ENCODE data around the gene CFAP99. TPM values are rescaled to one million over a fixed set of nuclear protein-coding genes. Genes with fewer than 3 reads are reported as not detected.

The CFAP99 gene
- total and polyA plus RNA-seq, 2 experiments from 2014 or later: not detected

GRCh38 chr4:2445571-2445970 lies 26.8 kb downstream of the CFAP99 start:
- H3K4me1 ChIP-seq (ENCODE audit: insufficient read depth): no peaks in the 10 kb centered on the region
- H3F3A ChIP-seq (replicated peaks; ENCODE audit: low read depth): no peaks in the 10 kb centered on the region
- no peaks in the 10 kb centered on the region for H3K79me2 ChIP-seq (replicated peaks; ENCODE audit: insufficient read depth)
- no peaks in the 10 kb centered on the region for H3K27me3 ChIP-seq (ENCODE audit: insufficient read depth)
- Mint-ChIP-seq H3K27ac (no peak overlapping the region), H3K9me3 (no peaks in the 10 kb centered on the region), H3K4me3 (no peak overlapping the region), H3K4me1 (peaks cover 2% of the 10 kb centered on the region; the same call in 2 of the 3 replicates), H3K27me3 (ENCODE audit: insufficient read depth, low read depth, poor library complexity) (peaks cover 4% of the 10 kb centered on the region), H3K36me3 (ENCODE audit: low read depth) (no peaks in the 10 kb centered on the region)
- H3K9me2 ChIP-seq (ENCODE audit: insufficient read depth): peaks cover 13% of the 10 kb centered on the region; the same call in 1 of the 2 replicates
- no peak overlapping the region for H3K27ac ChIP-seq (ENCODE audit: low read depth)
- no peaks in the 10 kb centered on the region for H3K36me3 ChIP-seq (ENCODE audit: insufficient read depth)
- H3K4me2 ChIP-seq: no peak overlapping the region
- no peak overlapping the region for H3K4me3 ChIP-seq
- no peak for DNase-seq (ENCODE audit: low spot score)
- no peak for ATAC-seq
- H4K20me1 ChIP-seq (replicated peaks; ENCODE audit: insufficient read depth): no peaks in the 10 kb centered on the region
- no peak for TF ChIP-seq CTCF (conservative IDR thresholded peaks at IDR 0.05; ENCODE audit: low read depth in 2 of 2)
- no peak for TF ChIP-seq EZH2phosphoT487 (IDR thresholded peaks at IDR 0.05; ENCODE audit: unreplicated experiment)
- no peak for TF ChIP-seq ZNF331 (CRISPR knock-in tag; IDR thresholded peaks at IDR 0.05; ENCODE audit: low read depth)
- no peak for TF ChIP-seq JUNB (IDR thresholded peaks at IDR 0.05; ENCODE audit: unreplicated experiment)
- no peak for TF ChIP-seq NANOG (IDR thresholded peaks at IDR 0.05; ENCODE audit: borderline replicate concordance)
- TF ChIP-seq STAT1 (IDR thresholded peaks at IDR 0.05; ENCODE audit: unreplicated experiment): no peak
- no peak for TF ChIP-seq POLR2AphosphoS5 (IDR thresholded peaks at IDR 0.05; ENCODE audit: low read depth)
- TF ChIP-seq CREB1 (CRISPR knock-in tag; IDR thresholded peaks at IDR 0.05; ENCODE audit: low read depth): no peak
- TF ChIP-seq, protein P1, sequence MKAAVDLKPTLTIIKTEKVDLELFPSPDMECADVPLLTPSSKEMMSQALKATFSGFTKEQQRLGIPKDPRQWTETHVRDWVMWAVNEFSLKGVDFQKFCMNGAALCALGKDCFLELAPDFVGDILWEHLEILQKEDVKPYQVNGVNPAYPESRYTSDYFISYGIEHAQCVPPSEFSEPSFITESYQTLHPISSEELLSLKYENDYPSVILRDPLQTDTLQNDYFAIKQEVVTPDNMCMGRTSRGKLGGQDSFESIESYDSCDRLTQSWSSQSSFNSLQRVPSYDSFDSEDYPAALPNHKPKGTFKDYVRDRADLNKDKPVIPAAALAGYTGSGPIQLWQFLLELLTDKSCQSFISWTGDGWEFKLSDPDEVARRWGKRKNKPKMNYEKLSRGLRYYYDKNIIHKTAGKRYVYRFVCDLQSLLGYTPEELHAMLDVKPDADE (IDR thresholded peaks at IDR 0.05): no peak
- no peak for TF ChIP-seq ZNF462 (CRISPR knock-in tag; IDR thresholded peaks at IDR 0.05)
- TF ChIP-seq ZNF114 (CRISPR knock-in tag; IDR thresholded peaks at IDR 0.05): no peak
- no peak for TF ChIP-seq EZH2 (IDR thresholded peaks at IDR 0.05; ENCODE audit: low read depth, unreplicated experiment)
- TF ChIP-seq REST (IDR thresholded peaks at IDR 0.05; ENCODE audit: unreplicated experiment): no peak
- H2AFZ ChIP-seq: no peak overlapping the region

Data from GM23338 (cell line).